ENCODE results near the gene KRTAP20-2. TPM values are rescaled to one million over a fixed set of nuclear protein-coding genes. Genes with fewer than 3 reads are reported as not detected.

KRTAP20-2 gene
- total and polyA plus RNA-seq, 12 donors, result not detected

- WGBS, 2 donors, result 86 to 90% methylated on average over 3 of the region's 3 CpGs
- TF ChIP-seq, protein P1, sequence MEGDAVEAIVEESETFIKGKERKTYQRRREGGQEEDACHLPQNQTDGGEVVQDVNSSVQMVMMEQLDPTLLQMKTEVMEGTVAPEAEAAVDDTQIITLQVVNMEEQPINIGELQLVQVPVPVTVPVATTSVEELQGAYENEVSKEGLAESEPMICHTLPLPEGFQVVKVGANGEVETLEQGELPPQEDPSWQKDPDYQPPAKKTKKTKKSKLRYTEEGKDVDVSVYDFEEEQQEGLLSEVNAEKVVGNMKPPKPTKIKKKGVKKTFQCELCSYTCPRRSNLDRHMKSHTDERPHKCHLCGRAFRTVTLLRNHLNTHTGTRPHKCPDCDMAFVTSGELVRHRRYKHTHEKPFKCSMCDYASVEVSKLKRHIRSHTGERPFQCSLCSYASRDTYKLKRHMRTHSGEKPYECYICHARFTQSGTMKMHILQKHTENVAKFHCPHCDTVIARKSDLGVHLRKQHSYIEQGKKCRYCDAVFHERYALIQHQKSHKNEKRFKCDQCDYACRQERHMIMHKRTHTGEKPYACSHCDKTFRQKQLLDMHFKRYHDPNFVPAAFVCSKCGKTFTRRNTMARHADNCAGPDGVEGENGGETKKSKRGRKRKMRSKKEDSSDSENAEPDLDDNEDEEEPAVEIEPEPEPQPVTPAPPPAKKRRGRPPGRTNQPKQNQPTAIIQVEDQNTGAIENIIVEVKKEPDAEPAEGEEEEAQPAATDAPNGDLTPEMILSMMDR (IDR thresholded peaks at IDR 0.05), result no peak
- Histone ChIP-seq H3K27me3 (no peaks in the 10 kb centered on the region), H3K36me3 (no peaks in the 10 kb centered on the region), H3K27ac (no peak overlapping the region), H3K4me3 (no peak overlapping the region), H3K4me1 (no peaks in the 10 kb centered on the region), H3K9me3 (peaks cover 0 to 11% (median 0%) of the 10 kb centered on the region in 11 donors)
- intact Hi-C loops (cut with DNase I), result no loop called here
- ATAC-seq (no peak), DNase-seq (no peak)
Observed at GRCh38 chr21:30623362-30623761, 11.6 kb upstream of the KRTAP20-2 start.

DNA sequence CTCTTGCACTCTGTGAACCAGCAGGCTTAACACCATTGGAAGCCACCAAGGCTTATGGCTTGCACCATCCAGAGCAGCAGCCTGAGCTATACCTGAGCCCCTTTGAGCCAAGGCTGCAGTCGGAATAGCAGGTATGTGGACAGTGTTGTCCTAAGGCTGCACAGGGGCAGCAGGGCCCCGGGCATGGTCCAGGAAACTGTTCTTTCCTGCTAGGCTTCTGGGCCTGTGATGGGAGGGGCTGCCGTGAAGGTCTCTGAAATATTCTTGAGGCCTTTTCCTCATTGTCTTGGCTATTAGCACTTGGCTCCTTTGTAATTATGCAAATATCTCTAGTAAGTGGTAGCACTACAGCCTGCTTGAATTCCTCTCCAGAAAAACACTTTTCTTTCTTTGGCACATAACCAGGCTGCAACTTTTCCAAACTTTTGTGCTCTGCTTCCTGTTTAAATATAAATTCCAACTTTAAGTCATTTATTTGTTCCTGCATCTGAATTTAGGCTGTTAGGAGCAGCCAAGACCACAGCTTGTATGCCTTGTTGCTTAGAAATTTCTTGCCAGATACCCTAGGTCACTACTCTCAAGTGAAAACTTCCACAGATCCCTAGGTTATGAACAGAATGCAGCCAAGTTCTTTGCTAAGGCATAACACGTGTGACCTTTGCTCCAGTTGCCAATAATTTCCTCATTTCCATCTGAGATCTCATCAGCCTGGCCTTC, 9.4 kb upstream of the KRTAP20-2 start:
- Histone ChIP-seq H3K27me3 (no peaks in the 10 kb centered on the region), H3K36me3 (no peaks in the 10 kb centered on the region), H3K9me3 (peaks cover 0 to 11% (median 0%) of the 10 kb centered on the region in 11 donors), H3K27ac (no peak overlapping the region), H3K4me1 (no peaks in the 10 kb centered on the region), H3K4me3 (no peak overlapping the region)
- WGBS, 2 donors, result 70 to 78% methylated on average over 4 of the region's 4 CpGs
- intact Hi-C loops (cut with DNase I), result no loop called here
- DNase-seq (no peak), ATAC-seq (no peak)
- TF ChIP-seq, protein P1 (IDR thresholded peaks at IDR 0.05), result no peak

GRCh38 chr21:30628109-30628508, 6.9 kb upstream of the KRTAP20-2 start:
- Histone ChIP-seq H3K27ac (no peak overlapping the region), H3K36me3 (no peaks in the 10 kb centered on the region), H3K9me3 (peaks cover 0 to 11% (median 0%) of the 10 kb centered on the region in 11 donors), H3K4me3 (no peak overlapping the region), H3K4me1 (no peaks in the 10 kb centered on the region), H3K27me3 (no peaks in the 10 kb centered on the region)
- WGBS, 2 donors, result 80 to 85% methylated on average over 4 of the region's 4 CpGs
- intact Hi-C loops (cut with DNase I), result no loop called here
- TF ChIP-seq, protein P1 (IDR thresholded peaks at IDR 0.05), result no peak
- no peak for DNase-seq
- no peak for ATAC-seq

- intact Hi-C loops (cut with DNase I), result no loop called here
- no peak overlapping the region for H3K4me3 ChIP-seq
- TF ChIP-seq, protein P1 (IDR thresholded peaks at IDR 0.05), result no peak
- no peak overlapping the region for H3K27ac ChIP-seq
- WGBS, 2 donors, result 18 to 26% methylated on average over 1 of the region's 1 CpG
- H3K27me3 ChIP-seq, result no peaks in the 10 kb centered on the region
- peaks cover 0 to 11% (median 0%) of the 10 kb centered on the region in 11 donors for H3K9me3 ChIP-seq
- DNase-seq (no peak), ATAC-seq (no peak)
- H3K36me3 ChIP-seq, result no peaks in the 10 kb centered on the region
- H3K4me1 ChIP-seq, result no peaks in the 10 kb centered on the region
Observed at GRCh38 chr21:30629200-30629599, 5.8 kb upstream of the KRTAP20-2 start.
